ENCODE measurements around the gene PRKCE.

PRKCE gene

GRCh38 chr2:46153996-46154753 is 502.7 kb downstream of the PRKCE start:
- Histone ChIP-seq H3K27me3 (ENCODE audit: insufficient read depth, low read length, poor library complexity) (no peaks in the 10 kb centered on the region), H4K5ac (ENCODE audit: low read length) (no peak overlapping the region), H3K23ac (ENCODE audit: low read length) (no peak overlapping the region), H3K4me3 (ENCODE audit: low read length) (no peak overlapping the region), H4K8ac (ENCODE audit: low read depth, low read length) (no peak overlapping the region), H3K4ac (ENCODE audit: low read depth, low read length) (no peak overlapping the region), H3K4me2 (ENCODE audit: low read length) (no peak overlapping the region), H3K4me1 (ENCODE audit: control insufficient read depth, low read depth, low read length) (no peaks in the 10 kb centered on the region), H3K18ac (ENCODE audit: low read length) (no peak overlapping the region), H3K9ac (ENCODE audit: low read length) (no peak overlapping the region), H2BK15ac (replicated peaks; ENCODE audit: low read depth) (no peak overlapping the region), H3K36me3 (ENCODE audit: control insufficient read depth, insufficient read depth, low read length) (no peaks in the 10 kb centered on the region), H2BK120ac (ENCODE audit: low read depth, low read length) (no peak overlapping the region), H3K56ac (ENCODE audit: low read length) (no peak overlapping the region), H2BK5ac (ENCODE audit: low read length) (no peak overlapping the region), H3K27ac (ENCODE audit: low read depth, low read length) (no peak overlapping the region), H3K79me2 (ENCODE audit: control insufficient read depth, insufficient read depth, low read length) (no peaks in the 10 kb centered on the region), H3K79me1 (ENCODE audit: low read length) (no peaks in the 10 kb centered on the region), H2AK5ac (ENCODE audit: low read length) (no peak overlapping the region)
- DNase-seq: no peak
- WGBS (ENCODE audit: extremely low coverage, insufficient coverage, low lambda C conversion rate): no CpG with 5 or more reads among the region's 23 CpGs

GRCh38 chr2:46157072-46157965 is 505.8 kb downstream of the PRKCE start:
- Histone ChIP-seq H2AK5ac (ENCODE audit: low read length) (no peak overlapping the region), H2BK120ac (ENCODE audit: low read depth, low read length) (no peak overlapping the region), H3K18ac (ENCODE audit: low read length) (no peak overlapping the region), H3K79me1 (ENCODE audit: low read length) (no peaks in the 10 kb centered on the region), H2BK15ac (replicated peaks; ENCODE audit: low read depth) (no peak overlapping the region), H3K4me3 (ENCODE audit: low read length) (no peak overlapping the region), H2BK5ac (ENCODE audit: low read length) (no peak overlapping the region), H3K9ac (ENCODE audit: low read length) (no peak overlapping the region), H3K79me2 (ENCODE audit: control insufficient read depth, insufficient read depth, low read length) (no peaks in the 10 kb centered on the region), H4K5ac (ENCODE audit: low read length) (no peak overlapping the region), H4K8ac (ENCODE audit: low read depth, low read length) (no peak overlapping the region), H3K36me3 (ENCODE audit: control insufficient read depth, insufficient read depth, low read length) (no peaks in the 10 kb centered on the region), H3K23ac (ENCODE audit: low read length) (no peak overlapping the region), H3K4ac (ENCODE audit: low read depth, low read length) (no peak overlapping the region), H3K4me1 (ENCODE audit: control insufficient read depth, low read depth, low read length) (no peaks in the 10 kb centered on the region), H3K27me3 (ENCODE audit: insufficient read depth, low read length, poor library complexity) (no peaks in the 10 kb centered on the region), H3K4me2 (ENCODE audit: low read length) (no peak overlapping the region), H3K56ac (ENCODE audit: low read length) (no peak overlapping the region), H3K27ac (ENCODE audit: low read depth, low read length) (no peak overlapping the region)
- no CpG with 5 or more reads among the region's 9 CpGs for WGBS (ENCODE audit: extremely low coverage, insufficient coverage, low lambda C conversion rate)
- DNase-seq: no peak

- WGBS (ENCODE audit: extremely low coverage, insufficient coverage, low lambda C conversion rate): no CpG with 5 or more reads among the region's 1 CpG
- Histone ChIP-seq H3K9ac (ENCODE audit: low read length) (no peak overlapping the region), H3K79me2 (ENCODE audit: control insufficient read depth, insufficient read depth, low read length) (no peaks in the 10 kb centered on the region), H3K4me2 (ENCODE audit: low read length) (no peak overlapping the region), H2AK5ac (ENCODE audit: low read length) (no peak overlapping the region), H4K5ac (ENCODE audit: low read length) (no peak overlapping the region), H3K4me3 (ENCODE audit: low read length) (no peak overlapping the region), H3K27me3 (ENCODE audit: insufficient read depth, low read length, poor library complexity) (no peaks in the 10 kb centered on the region), H3K23ac (ENCODE audit: low read length) (no peak overlapping the region), H2BK120ac (ENCODE audit: low read depth, low read length) (no peak overlapping the region), H3K79me1 (ENCODE audit: low read length) (no peaks in the 10 kb centered on the region), H3K36me3 (ENCODE audit: control insufficient read depth, insufficient read depth, low read length) (no peaks in the 10 kb centered on the region), H3K18ac (ENCODE audit: low read length) (no peak overlapping the region), H3K4me1 (ENCODE audit: control insufficient read depth, low read depth, low read length) (no peaks in the 10 kb centered on the region), H3K27ac (ENCODE audit: low read depth, low read length) (no peak overlapping the region), H3K56ac (ENCODE audit: low read length) (no peak overlapping the region), H2BK15ac (replicated peaks; ENCODE audit: low read depth) (no peak overlapping the region), H3K4ac (ENCODE audit: low read depth, low read length) (no peak overlapping the region), H2BK5ac (ENCODE audit: low read length) (no peak overlapping the region), H4K8ac (ENCODE audit: low read depth, low read length) (no peak overlapping the region)
- no peak for DNase-seq
Measured at GRCh38 chr2:46157966-46158310, 506.5 kb downstream of the PRKCE start.

GRCh38 chr2:46158661-46159060 is 507.2 kb downstream of the PRKCE start:
- Histone ChIP-seq H3K79me2 (ENCODE audit: control insufficient read depth, insufficient read depth, low read length) (no peaks in the 10 kb centered on the region), H3K36me3 (ENCODE audit: control insufficient read depth, insufficient read depth, low read length) (no peaks in the 10 kb centered on the region), H2BK120ac (ENCODE audit: low read depth, low read length) (no peak overlapping the region), H3K4ac (ENCODE audit: low read depth, low read length) (no peak overlapping the region), H3K79me1 (ENCODE audit: low read length) (no peaks in the 10 kb centered on the region), H3K56ac (ENCODE audit: low read length) (no peak overlapping the region), H3K23ac (ENCODE audit: low read length) (no peak overlapping the region), H4K8ac (ENCODE audit: low read depth, low read length) (no peak overlapping the region), H3K4me3 (ENCODE audit: low read length) (no peak overlapping the region), H2BK5ac (ENCODE audit: low read length) (no peak overlapping the region), H3K18ac (ENCODE audit: low read length) (no peak overlapping the region), H3K9ac (ENCODE audit: low read length) (no peak overlapping the region), H2BK15ac (replicated peaks; ENCODE audit: low read depth) (no peak overlapping the region), H3K27me3 (ENCODE audit: insufficient read depth, low read length, poor library complexity) (no peaks in the 10 kb centered on the region), H2AK5ac (ENCODE audit: low read length) (no peak overlapping the region), H3K4me2 (ENCODE audit: low read length) (no peak overlapping the region), H4K5ac (ENCODE audit: low read length) (no peak overlapping the region), H3K4me1 (ENCODE audit: control insufficient read depth, low read depth, low read length) (no peaks in the 10 kb centered on the region), H3K27ac (ENCODE audit: low read depth, low read length) (no peak overlapping the region)
- no CpG with 5 or more reads among the region's 4 CpGs for WGBS (ENCODE audit: extremely low coverage, insufficient coverage, low lambda C conversion rate)
- DNase-seq: no peak

- Histone ChIP-seq H3K79me1 (ENCODE audit: low read length) (no peaks in the 10 kb centered on the region), H3K4ac (ENCODE audit: low read depth, low read length) (no peak overlapping the region), H2AK5ac (ENCODE audit: low read length) (no peak overlapping the region), H3K23ac (ENCODE audit: low read length) (no peak overlapping the region), H3K27me3 (ENCODE audit: insufficient read depth, low read length, poor library complexity) (no peaks in the 10 kb centered on the region), H3K9ac (ENCODE audit: low read length) (no peak overlapping the region), H3K56ac (ENCODE audit: low read length) (no peak overlapping the region), H3K4me3 (ENCODE audit: low read length) (no peak overlapping the region), H3K18ac (ENCODE audit: low read length) (no peak overlapping the region), H3K4me2 (ENCODE audit: low read length) (no peak overlapping the region), H2BK5ac (ENCODE audit: low read length) (no peak overlapping the region), H4K8ac (ENCODE audit: low read depth, low read length) (no peak overlapping the region), H3K79me2 (ENCODE audit: control insufficient read depth, insufficient read depth, low read length) (no peaks in the 10 kb centered on the region), H3K4me1 (ENCODE audit: control insufficient read depth, low read depth, low read length) (no peaks in the 10 kb centered on the region), H2BK120ac (ENCODE audit: low read depth, low read length) (no peak overlapping the region), H3K27ac (ENCODE audit: low read depth, low read length) (no peak overlapping the region), H4K5ac (ENCODE audit: low read length) (no peak overlapping the region), H3K36me3 (ENCODE audit: control insufficient read depth, insufficient read depth, low read length) (no peaks in the 10 kb centered on the region), H2BK15ac (replicated peaks; ENCODE audit: low read depth) (no peak overlapping the region)
- WGBS (ENCODE audit: extremely low coverage, insufficient coverage, low lambda C conversion rate): no CpG with 5 or more reads among the region's 6 CpGs
- DNase-seq: no peak
Measured at GRCh38 chr2:46160326-46160725, 508.9 kb downstream of the PRKCE start.
